ENCODE results near the gene GSK3B.

GRCh38 chr3:120077731-120078130 is 16.5 kb downstream of the GSK3B start:
- no peak for TF ChIP-seq CTCF (IDR thresholded peaks at IDR 0.05)
- TF ChIP-seq POLR2A (IDR thresholded peaks at IDR 0.05), result no peak

Measured in upper lobe of left lung (tissue), 4 donors.